Activated gamma-delta T cell treated with Interleukin-2 at 50 U/mL for 16 hours (primary cell): ENCODE results near the gene OR1S2.
"Not testable (repeated sequence)": the region's sequence is repeated elsewhere in the genome, so short reads cannot be mapped to it uniquely, and the experiment has no call there.

Source experiments
- DNase-seq: peaks from one replicate; pipeline ENCODE4 v3.0.0-alpha.2; 2020

The OR1S2 gene, protein sequence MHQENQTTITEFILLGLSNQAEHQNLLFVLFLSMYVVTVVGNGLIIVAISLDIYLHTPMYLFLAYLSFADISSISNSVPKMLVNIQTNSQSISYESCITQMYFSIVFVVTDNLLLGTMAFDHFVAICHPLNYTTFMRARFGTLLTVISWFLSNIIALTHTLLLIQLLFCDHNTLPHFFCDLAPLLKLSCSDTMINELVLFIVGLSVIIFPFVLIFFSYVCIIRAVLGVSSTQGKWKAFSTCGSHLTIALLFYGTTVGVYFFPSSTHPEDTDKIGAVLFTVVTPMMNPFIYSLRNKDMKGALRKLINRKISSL

DNA sequence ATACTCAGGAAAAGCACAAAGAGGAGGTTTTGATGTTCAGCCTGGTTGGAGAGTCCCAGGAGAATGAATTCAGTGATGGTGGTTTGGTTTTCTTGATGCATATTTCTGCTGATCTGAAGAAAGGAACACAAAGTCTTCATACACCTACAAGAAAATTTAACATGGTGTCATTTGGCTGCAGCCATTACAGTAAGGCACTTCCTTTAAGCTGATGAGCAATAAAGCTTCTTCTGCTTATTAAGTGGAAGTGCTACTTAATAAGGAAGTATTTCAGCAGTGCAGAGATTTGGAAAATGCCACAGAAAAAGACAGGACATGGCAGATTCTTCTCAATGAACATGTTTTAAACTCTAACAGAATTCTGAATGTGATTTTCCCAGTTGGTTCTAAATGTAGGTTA is at the start of gene OR1S2:
Gene OR1S2, minus strand, starts transcription at position 101 of the 400 bp plus-strand sequence. Its CDS starts 0 bp downstream, at position 101.
- DNase-seq = no peak

GRCh38 chr11:58243954-58244353 is 40.0 kb upstream of the OR1S2 start:
- DNase-seq = no peak

DNA sequence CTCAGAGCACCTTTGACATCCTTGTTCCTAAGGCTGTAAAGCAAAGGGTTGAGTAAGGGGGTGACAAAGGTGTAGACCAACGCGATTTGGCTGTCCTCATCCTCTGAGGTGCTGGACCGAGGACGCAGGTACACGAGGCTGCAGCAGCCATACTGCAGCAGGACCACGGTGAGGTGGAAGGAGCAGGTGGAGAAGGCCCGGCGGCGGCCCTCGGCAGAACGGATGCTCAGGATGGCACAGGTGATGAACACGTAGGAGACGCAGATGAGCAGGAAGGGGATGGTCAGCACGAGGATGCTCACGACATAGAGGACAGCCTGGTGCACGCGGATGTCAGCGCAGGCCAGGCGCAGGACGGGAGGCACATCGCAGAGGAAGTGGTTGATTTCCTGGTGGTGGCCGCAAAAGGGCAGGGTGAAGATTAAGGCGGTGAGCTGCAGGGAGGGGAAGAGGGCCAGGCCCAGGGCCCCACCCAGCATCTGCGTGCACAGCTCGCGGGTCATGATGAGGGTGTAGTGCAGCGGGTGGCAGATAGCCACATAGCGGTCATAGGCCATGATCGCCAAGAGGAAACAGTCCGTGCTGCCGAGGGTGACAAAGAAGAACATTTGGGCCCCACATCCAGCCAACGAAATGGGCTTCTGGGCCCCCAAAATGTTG is 24.1 kb upstream of the OR1S2 start:
- no peak for DNase-seq

DNA sequence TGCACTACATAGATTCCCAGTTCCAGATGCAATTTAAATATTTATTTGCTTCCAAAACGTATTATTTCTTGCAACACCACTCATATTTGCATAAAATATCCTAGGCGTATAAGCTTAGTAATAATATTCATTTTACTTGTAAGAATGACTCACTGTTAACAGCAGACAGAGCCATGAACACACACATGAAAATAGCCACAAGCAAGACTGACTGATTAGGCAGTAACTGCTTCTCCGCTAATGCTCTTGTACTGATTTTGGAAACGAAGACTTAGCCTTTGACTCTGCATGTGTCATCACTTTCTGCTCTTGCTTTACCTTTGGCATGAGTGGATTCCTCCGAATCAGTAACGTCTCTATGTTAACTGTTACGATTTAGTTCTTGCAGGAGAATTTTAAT is 18.8 kb upstream of the OR1S2 start:
- DNase-seq = no peak

DNA sequence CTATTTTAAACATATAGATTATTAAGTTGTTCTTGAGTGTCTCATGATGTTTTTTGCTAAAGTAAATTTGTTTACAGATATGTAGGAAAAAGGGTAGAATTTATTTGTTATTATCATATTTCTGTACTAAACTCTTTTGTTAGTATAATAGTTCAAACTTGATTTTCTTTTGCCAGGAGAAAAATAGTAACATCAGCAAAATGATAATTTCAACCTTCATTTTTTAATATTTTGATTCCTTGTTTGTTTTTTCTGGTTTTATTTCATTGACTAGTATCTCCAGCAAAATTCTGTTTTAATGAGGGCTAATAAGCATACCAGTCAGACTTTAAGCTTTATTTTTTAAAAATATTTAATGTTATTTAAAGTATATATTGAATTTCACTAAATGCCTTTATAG is 12.5 kb upstream of the OR1S2 start:
- DNase-seq = no peak

- DNase-seq = not testable (repeated sequence)
Observed at GRCh38 chr11:58212420-58212819, 8.5 kb upstream of the OR1S2 start, which contains the start of gene OR1S1. TSS of gene OR1S1 (plus strand) at chr11:58212720.

GRCh38 chr11:58199271-58199670 is 4.7 kb downstream of the OR1S2 start:
- DNase-seq = no peak

GRCh38 chr11:58195939-58196338 is 8.0 kb downstream of the OR1S2 start:
- DNase-seq = no peak

DNA sequence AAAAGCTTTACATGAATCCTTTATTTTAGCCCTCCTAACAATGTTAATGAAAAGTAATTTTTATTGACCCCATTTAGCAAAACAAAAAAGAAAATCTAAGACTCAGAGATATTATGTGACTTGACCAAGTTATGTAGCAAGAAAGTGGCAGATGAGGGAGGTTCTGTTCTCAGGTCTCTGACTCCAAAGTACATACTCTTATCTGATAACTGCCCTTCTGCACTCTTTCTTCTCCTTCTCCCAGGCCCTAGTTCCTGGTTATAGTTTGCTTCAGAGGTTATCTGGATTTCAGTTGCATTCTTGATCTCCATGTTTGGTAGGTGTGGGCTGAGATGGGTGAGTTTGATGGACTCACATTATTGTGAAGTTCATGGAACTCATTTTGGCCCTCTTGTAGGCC is 10.6 kb downstream of the OR1S2 start:
- DNase-seq = no peak

DNA sequence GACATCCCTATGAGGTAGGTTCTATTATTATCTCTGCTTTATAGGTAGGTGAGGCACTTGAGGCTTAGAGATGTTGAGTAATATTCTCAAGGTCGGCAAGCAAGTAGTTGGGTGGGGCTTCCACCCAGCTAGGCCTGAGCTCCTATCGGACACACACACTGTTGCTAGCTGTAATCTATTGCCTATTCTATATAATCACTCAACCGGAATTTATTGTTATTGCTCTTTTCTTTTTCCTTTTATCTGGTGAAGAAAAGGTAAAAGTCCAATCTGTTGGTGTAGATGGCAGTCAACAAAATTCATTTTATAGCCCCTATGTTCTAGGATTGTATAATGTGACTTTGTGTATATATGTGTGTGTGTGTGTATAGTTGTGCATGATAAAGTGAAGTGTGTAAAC is 11.7 kb downstream of the OR1S2 start:
- no peak for DNase-seq

GRCh38 chr11:58188770-58189169 is 15.2 kb downstream of the OR1S2 start, which contains the start of gene OR9Q2:
TSS of gene OR9Q2 (plus strand) at chr11:58189070. CDS start at chr11:58190491, 1,421 bp downstream.
- no peak for DNase-seq

GRCh38 chr11:58186938-58187337 is 17.0 kb downstream of the OR1S2 start:
- DNase-seq = no peak

GRCh38 chr11:58179648-58180047 is 24.3 kb downstream of the OR1S2 start:
- DNase-seq = no peak

GRCh38 chr11:58178444-58178843 is 25.5 kb downstream of the OR1S2 start:
- no peak for DNase-seq

GRCh38 chr11:58177409-58178054 is 26.4 kb downstream of the OR1S2 start:
- DNase-seq = no peak

DNA sequence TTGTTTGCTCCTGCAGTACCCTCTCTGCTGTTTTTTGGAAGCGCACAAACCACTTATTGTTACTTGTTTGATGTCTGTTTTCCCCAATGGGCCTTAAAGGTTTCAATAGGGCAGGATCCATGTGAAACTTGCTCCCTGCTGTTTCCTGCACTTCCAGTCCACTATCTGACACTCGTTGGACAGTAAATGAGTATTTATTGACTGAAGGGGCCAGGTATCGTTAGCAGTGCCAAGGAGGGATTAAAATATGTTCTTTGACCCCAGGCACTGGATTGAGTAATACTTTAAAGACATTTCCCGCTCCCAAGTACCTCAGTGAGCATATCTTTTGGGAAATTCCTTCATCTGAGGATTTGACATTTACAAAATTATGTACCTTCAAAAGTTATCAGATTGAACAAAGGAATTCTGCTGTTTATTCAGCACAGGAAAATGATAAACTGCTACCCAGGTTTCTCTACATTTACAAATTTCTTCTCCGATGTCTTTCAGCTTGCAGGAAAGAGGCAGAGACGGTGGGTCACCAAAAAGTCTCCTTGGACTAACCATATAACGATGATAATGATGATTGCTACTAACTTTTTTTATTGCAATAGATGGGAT is 38.3 kb downstream of the OR1S2 start:
- DNase-seq = no peak

DNA sequence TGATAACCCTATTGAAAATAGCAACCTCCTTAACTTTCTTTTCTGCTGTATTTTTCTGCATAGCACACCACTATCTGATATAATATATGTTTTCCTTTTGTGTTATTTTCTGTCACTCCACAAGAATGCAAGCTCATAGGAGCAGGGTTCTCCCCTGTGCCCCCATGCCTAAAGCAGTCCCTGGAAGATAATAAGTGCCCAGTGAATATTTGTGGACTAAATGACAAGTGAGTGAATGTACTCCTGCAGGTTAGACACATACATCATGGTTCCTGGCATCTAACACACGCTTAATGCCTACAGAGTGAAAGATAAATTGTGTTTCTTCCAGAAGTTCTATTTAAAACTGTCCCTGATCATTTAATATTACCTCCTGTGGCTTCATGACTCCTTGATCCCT is 39.0 kb downstream of the OR1S2 start:
- no peak for DNase-seq

DNA sequence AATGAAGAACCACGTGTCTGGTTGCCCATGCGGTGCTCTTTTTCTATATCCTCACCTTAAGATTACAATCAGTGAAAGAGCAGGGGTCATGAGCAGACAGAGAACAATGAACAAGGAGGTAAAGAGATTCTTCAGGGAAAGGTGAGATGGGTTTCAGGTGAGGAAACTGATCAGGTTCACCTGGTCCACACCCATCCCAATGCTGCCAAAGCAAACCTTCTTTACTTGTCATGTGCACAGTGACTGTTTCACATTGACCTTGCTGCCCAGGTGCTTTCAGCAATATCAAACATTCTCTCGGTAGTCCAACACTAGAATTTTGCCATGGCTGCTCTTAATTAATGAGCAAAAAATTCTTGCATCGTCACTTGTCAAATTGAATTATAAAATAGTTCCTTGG is 39.6 kb downstream of the OR1S2 start:
- no peak for DNase-seq
